ENCODE results near the gene CYP27A1.

CYP27A1 gene

GRCh38 chr2:218819093-218819492 is 37.1 kb downstream of the CYP27A1 start:
- Histone ChIP-seq H4K20me1 (ENCODE audit: low read depth, low read length) (no peaks in the 10 kb centered on the region), H3K4me3 (ENCODE audit: insufficient read depth, low read length, poor library complexity, severe bottlenecking) (no peak overlapping the region), H3K27ac (ENCODE audit: low read depth, low read length) (no peak overlapping the region), H3K9me2 (replicated peaks; ENCODE audit: insufficient read depth, low read length) (no peaks in the 10 kb centered on the region), H3K36me3 (ENCODE audit: low read length) (no peaks in the 10 kb centered on the region), H3K4me2 (ENCODE audit: low read depth, low read length, poor library complexity, severe bottlenecking) (no peak overlapping the region), H2AFZ (ENCODE audit: low read depth, low read length, severe bottlenecking) (no peak overlapping the region), H3K9me3 (ENCODE audit: insufficient read depth, low read length) (no peaks in the 10 kb centered on the region), H3K79me2 (ENCODE audit: insufficient read depth, low read length) (no peaks in the 10 kb centered on the region), H3F3A (ENCODE audit: insufficient read depth) (no peaks in the 10 kb centered on the region), H3K9ac (ENCODE audit: low read length) (no peak overlapping the region), H3K27me3 (ENCODE audit: low read length) (no peaks in the 10 kb centered on the region)
- TF ChIP-seq EZH2phosphoT487 (conservative IDR thresholded peaks at IDR 0.05; ENCODE audit: low read length), result no peak

- Histone ChIP-seq H3K27me3 (ENCODE audit: low read length) (no peaks in the 10 kb centered on the region), H3K4me2 (ENCODE audit: low read depth, low read length, poor library complexity, severe bottlenecking) (no peak overlapping the region), H2AFZ (ENCODE audit: low read depth, low read length, severe bottlenecking) (no peak overlapping the region), H3F3A (ENCODE audit: insufficient read depth) (no peaks in the 10 kb centered on the region), H3K36me3 (ENCODE audit: low read length) (no peaks in the 10 kb centered on the region), H3K27ac (ENCODE audit: low read depth, low read length) (no peak overlapping the region), H4K20me1 (ENCODE audit: low read depth, low read length) (no peaks in the 10 kb centered on the region), H3K79me2 (ENCODE audit: insufficient read depth, low read length) (no peaks in the 10 kb centered on the region), H3K4me3 (ENCODE audit: insufficient read depth, low read length, poor library complexity, severe bottlenecking) (no peak overlapping the region), H3K9ac (ENCODE audit: low read length) (no peak overlapping the region), H3K9me3 (ENCODE audit: insufficient read depth, low read length) (no peaks in the 10 kb centered on the region), H3K9me2 (replicated peaks; ENCODE audit: insufficient read depth, low read length) (no peaks in the 10 kb centered on the region)
- TF ChIP-seq, protein P1, sequence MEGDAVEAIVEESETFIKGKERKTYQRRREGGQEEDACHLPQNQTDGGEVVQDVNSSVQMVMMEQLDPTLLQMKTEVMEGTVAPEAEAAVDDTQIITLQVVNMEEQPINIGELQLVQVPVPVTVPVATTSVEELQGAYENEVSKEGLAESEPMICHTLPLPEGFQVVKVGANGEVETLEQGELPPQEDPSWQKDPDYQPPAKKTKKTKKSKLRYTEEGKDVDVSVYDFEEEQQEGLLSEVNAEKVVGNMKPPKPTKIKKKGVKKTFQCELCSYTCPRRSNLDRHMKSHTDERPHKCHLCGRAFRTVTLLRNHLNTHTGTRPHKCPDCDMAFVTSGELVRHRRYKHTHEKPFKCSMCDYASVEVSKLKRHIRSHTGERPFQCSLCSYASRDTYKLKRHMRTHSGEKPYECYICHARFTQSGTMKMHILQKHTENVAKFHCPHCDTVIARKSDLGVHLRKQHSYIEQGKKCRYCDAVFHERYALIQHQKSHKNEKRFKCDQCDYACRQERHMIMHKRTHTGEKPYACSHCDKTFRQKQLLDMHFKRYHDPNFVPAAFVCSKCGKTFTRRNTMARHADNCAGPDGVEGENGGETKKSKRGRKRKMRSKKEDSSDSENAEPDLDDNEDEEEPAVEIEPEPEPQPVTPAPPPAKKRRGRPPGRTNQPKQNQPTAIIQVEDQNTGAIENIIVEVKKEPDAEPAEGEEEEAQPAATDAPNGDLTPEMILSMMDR (IDR thresholded peaks at IDR 0.05; ENCODE audit: insufficient read depth, low read length, poor library complexity, severe bottlenecking), result no peak
- TF ChIP-seq EZH2phosphoT487 (conservative IDR thresholded peaks at IDR 0.05; ENCODE audit: low read length), result no peak
Observed at GRCh38 chr2:218820746-218821369, 38.9 kb downstream of the CYP27A1 start.

DNA sequence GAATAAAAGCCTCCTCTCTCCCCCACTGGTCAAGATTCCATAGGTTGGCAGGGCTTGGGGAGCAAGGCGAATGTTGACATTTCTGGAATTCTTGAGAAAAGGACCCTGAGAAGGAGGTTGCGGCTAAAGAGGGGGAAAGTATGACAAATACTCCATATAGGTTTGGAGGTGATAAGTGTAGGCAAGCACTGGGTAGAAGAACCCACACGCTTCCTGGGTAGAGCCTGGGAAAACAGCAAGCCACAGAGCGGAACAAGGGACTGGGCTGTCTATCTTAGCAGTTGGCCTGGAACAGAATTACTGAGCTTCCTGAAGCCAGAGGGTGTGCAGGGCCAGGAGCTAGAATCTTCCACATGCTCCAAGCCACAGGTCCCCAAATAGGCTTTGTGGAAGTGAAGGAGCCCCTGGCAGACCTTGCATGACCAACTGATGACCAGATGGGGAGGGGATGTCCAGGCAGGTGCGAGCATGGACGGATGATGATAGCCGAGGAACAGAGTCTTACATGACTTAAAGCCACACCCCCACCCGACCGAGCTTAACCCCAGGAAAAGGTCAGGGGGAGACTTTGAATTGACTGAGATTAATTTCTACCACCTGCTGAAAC is 39.8 kb downstream of the CYP27A1 start:
- no peaks in the 10 kb centered on the region for H3K79me2 ChIP-seq (ENCODE audit: insufficient read depth, low read length)
- H3K27me3 ChIP-seq (ENCODE audit: low read length), result no peaks in the 10 kb centered on the region
- H3K4me2 ChIP-seq (ENCODE audit: low read depth, low read length, poor library complexity, severe bottlenecking), result no peak overlapping the region
- no peak overlapping the region for H3K9ac ChIP-seq (ENCODE audit: low read length)
- H3F3A ChIP-seq (ENCODE audit: insufficient read depth), result no peaks in the 10 kb centered on the region
- H2AFZ ChIP-seq (ENCODE audit: low read depth, low read length, severe bottlenecking), result no peak overlapping the region
- H3K9me2 ChIP-seq (replicated peaks; ENCODE audit: insufficient read depth, low read length), result no peaks in the 10 kb centered on the region
- no peaks in the 10 kb centered on the region for H4K20me1 ChIP-seq (ENCODE audit: low read depth, low read length)
- no peak overlapping the region for H3K4me3 ChIP-seq (ENCODE audit: insufficient read depth, low read length, poor library complexity, severe bottlenecking)
- H3K27ac ChIP-seq (ENCODE audit: low read depth, low read length), result no peak overlapping the region
- TF ChIP-seq, protein P1 (IDR thresholded peaks at IDR 0.05; ENCODE audit: insufficient read depth, low read length, poor library complexity, severe bottlenecking), result no peak
- no peak for TF ChIP-seq EZH2phosphoT487 (conservative IDR thresholded peaks at IDR 0.05; ENCODE audit: low read length)
- H3K36me3 ChIP-seq (ENCODE audit: low read length), result no peaks in the 10 kb centered on the region
- no peaks in the 10 kb centered on the region for H3K9me3 ChIP-seq (ENCODE audit: insufficient read depth, low read length)

GRCh38 chr2:218822622-218823021 is 40.7 kb downstream of the CYP27A1 start:
- H3K79me2 ChIP-seq (ENCODE audit: insufficient read depth, low read length), result no peaks in the 10 kb centered on the region

More at GRCh38 chr2:218822622-218823021, 40.7 kb downstream of the CYP27A1 start:
- Histone ChIP-seq H3F3A (ENCODE audit: insufficient read depth) (no peaks in the 10 kb centered on the region), H3K9ac (ENCODE audit: low read length) (no peak overlapping the region), H4K20me1 (ENCODE audit: low read depth, low read length) (no peaks in the 10 kb centered on the region), H3K9me2 (replicated peaks; ENCODE audit: insufficient read depth, low read length) (no peaks in the 10 kb centered on the region), H3K4me2 (ENCODE audit: low read depth, low read length, poor library complexity, severe bottlenecking) (no peak overlapping the region), H2AFZ (ENCODE audit: low read depth, low read length, severe bottlenecking) (no peak overlapping the region), H3K27ac (ENCODE audit: low read depth, low read length) (no peak overlapping the region), H3K4me3 (ENCODE audit: insufficient read depth, low read length, poor library complexity, severe bottlenecking) (no peak overlapping the region), H3K27me3 (ENCODE audit: low read length) (no peaks in the 10 kb centered on the region), H3K9me3 (ENCODE audit: insufficient read depth, low read length) (no peaks in the 10 kb centered on the region), H3K36me3 (ENCODE audit: low read length) (no peaks in the 10 kb centered on the region)
- TF ChIP-seq, protein P1 (IDR thresholded peaks at IDR 0.05; ENCODE audit: insufficient read depth, low read length, poor library complexity, severe bottlenecking), result no peak
- no peak for TF ChIP-seq EZH2phosphoT487 (conservative IDR thresholded peaks at IDR 0.05; ENCODE audit: low read length)
